ENCODE measurements around the gene G6PC1.
"Not testable (repeated sequence)": the region's sequence is repeated elsewhere in the genome, so short reads cannot be mapped to it uniquely, and the experiment has no call there.

The G6PC1 gene

GRCh38 chr17:42894283-42895184 lies 6.1 kb upstream of the G6PC1 start:
- no peak overlapping the region for H3K4me3 ChIP-seq (replicated peaks; ENCODE audit: low read depth, low read length)
- no peak for TF ChIP-seq CTCF (IDR thresholded peaks at IDR 0.05; ENCODE audit: low read length, missing control alignments)
- no peak for DNase-seq (ENCODE audit: low read depth)

- peak; percentile 88 for DNase-seq (ENCODE audit: low read depth)
- TF ChIP-seq CTCF (IDR thresholded peaks at IDR 0.05; ENCODE audit: low read length, missing control alignments): no peak
- no peak overlapping the region for H3K4me3 ChIP-seq (replicated peaks; ENCODE audit: low read depth, low read length)
Observed at GRCh38 chr17:42895185-42895555, 5.4 kb upstream of the G6PC1 start.

- H3K4me3 ChIP-seq (replicated peaks; ENCODE audit: low read depth, low read length): no peak overlapping the region
- TF ChIP-seq CTCF (IDR thresholded peaks at IDR 0.05; ENCODE audit: low read length, missing control alignments): no peak
- no peak for DNase-seq (ENCODE audit: low read depth)
Observed at GRCh38 chr17:42898147-42898811, 2.3 kb upstream of the G6PC1 start.

- DNase-seq (ENCODE audit: low read depth); H3K4me3 ChIP-seq (replicated peaks; ENCODE audit: low read depth, low read length): not testable (repeated sequence)
Observed at GRCh38 chr17:42899981-42900380, 618 bp upstream of the G6PC1 start.

- no peak for TF ChIP-seq CTCF (IDR thresholded peaks at IDR 0.05; ENCODE audit: low read length, missing control alignments)
- no peak overlapping the region for H3K4me3 ChIP-seq (replicated peaks; ENCODE audit: low read depth, low read length)
- DNase-seq (ENCODE audit: low read depth): no peak
Observed at GRCh38 chr17:42901535-42902229, 1.1 kb downstream of the G6PC1 start.

GRCh38 chr17:42904110-42904469 lies 3.5 kb downstream of the G6PC1 start:
- no peak for TF ChIP-seq CTCF (IDR thresholded peaks at IDR 0.05; ENCODE audit: low read length, missing control alignments)
- no peak overlapping the region for H3K4me3 ChIP-seq (replicated peaks; ENCODE audit: low read depth, low read length)
- no peak for DNase-seq (ENCODE audit: low read depth)

- no peak overlapping the region for H3K4me3 ChIP-seq (replicated peaks; ENCODE audit: low read depth, low read length)
- DNase-seq (ENCODE audit: low read depth): no peak
- no peak for TF ChIP-seq CTCF (IDR thresholded peaks at IDR 0.05; ENCODE audit: low read length, missing control alignments)
Observed at GRCh38 chr17:42906772-42907446, 6.3 kb downstream of the G6PC1 start.

All from fibroblast of pulmonary artery (primary cell).